HL-60 (cell line): ENCODE measurements around the gene BCL2.

Source experiments
- DNase-seq, 2 experiments: peaks; one replicate each; pipeline ENCODE4 v3.0.0-alpha.2; 2010 to 2020; ENCODE audit warnings: low read depth in 1 of 2, low spot score in 1 of 2
- H3K27ac ChIP-seq: fragments of 250-450 bp; sonication (Bioruptor Pico); replicated peaks from 2 replicates; pipeline ENCODE4 v1.5.1; 2020; ENCODE audit warnings: mild to moderate bottlenecking, moderate library complexity
- H3K27me3 ChIP-seq: fragments of 250-450 bp; sonication (Bioruptor Pico); 2 replicates; pipeline ENCODE4 v1.5.1; 2021; ENCODE audit warnings: mild to moderate bottlenecking, moderate library complexity; ENCODE audit not compliant: insufficient read depth, poor library complexity, severe bottlenecking
- H3K4me3 ChIP-seq: replicated peaks from 2 replicates; pipeline ENCODE4 v1.5.1; 2011; ENCODE audit warnings: mild to moderate bottlenecking, control low read depth, low read length; ENCODE audit not compliant: insufficient read depth
- GABPA ChIP-seq: IDR thresholded peaks from 2 replicates; pipeline ENCODE4 v1.6.1; 2012; ENCODE audit warnings: low read depth
- POLR2AphosphoS5 ChIP-seq: IDR thresholded peaks from 2 replicates; pipeline ENCODE4 v1.6.1; 2012; ENCODE audit warnings: low read depth
- SPI1 ChIP-seq: IDR thresholded peaks from 2 replicates; pipeline ENCODE4 v1.6.1; 2012; ENCODE audit warnings: low read depth, mild to moderate bottlenecking, borderline replicate concordance
- TF ChIP-seq, protein P1 (sequence below): IDR thresholded peaks from one replicate; pipeline ENCODE4 v1.5.1; 2011; ENCODE audit warnings: low read length, control low read depth, inconsistent platforms; ENCODE audit not compliant: insufficient read depth
- TF ChIP-seq, protein P2 (sequence below): IDR thresholded peaks from 2 replicates; pipeline ENCODE4 v1.6.1; 2012; ENCODE audit warnings: low read depth; ENCODE audit not compliant: insufficient replicate concordance

BCL2 gene

DNA sequence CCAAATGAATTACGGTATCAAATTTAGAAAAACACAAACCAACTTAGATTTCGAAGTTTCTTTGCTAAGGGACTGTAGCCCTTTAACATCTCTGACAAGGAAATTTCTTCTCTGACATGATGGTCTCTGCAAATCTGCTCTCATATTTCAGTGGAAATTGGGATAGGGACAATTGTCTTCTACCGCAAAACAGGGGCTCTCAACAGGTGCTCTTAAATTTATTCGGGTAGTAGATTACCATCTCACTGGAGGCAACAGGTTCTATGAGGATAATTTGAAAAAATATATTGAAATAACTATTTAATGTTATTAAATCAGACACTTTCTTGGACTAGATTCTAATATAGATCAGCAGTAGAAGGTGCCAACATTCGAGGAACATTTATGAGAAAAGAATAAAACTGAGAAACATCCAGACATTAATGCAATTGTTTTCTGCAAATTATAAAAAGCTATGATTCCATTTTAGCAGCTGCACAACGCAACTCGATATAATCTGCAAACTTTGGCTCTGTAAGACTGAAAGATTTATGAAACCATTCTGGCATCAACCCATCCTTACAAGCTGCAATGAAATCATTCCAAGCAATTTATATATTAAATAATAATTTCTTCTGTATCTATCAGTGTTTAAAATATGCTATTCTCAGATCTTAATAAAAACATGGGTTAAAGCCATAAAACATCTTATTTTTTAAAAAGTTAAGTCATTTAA, 10.0 kb upstream of the BCL2 start:
- TF ChIP-seq GABPA (no peak), POLR2AphosphoS5 (no peak), SPI1 (no peak)
- TF ChIP-seq, protein P1, sequence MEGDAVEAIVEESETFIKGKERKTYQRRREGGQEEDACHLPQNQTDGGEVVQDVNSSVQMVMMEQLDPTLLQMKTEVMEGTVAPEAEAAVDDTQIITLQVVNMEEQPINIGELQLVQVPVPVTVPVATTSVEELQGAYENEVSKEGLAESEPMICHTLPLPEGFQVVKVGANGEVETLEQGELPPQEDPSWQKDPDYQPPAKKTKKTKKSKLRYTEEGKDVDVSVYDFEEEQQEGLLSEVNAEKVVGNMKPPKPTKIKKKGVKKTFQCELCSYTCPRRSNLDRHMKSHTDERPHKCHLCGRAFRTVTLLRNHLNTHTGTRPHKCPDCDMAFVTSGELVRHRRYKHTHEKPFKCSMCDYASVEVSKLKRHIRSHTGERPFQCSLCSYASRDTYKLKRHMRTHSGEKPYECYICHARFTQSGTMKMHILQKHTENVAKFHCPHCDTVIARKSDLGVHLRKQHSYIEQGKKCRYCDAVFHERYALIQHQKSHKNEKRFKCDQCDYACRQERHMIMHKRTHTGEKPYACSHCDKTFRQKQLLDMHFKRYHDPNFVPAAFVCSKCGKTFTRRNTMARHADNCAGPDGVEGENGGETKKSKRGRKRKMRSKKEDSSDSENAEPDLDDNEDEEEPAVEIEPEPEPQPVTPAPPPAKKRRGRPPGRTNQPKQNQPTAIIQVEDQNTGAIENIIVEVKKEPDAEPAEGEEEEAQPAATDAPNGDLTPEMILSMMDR = no peak
- TF ChIP-seq, protein P2, sequence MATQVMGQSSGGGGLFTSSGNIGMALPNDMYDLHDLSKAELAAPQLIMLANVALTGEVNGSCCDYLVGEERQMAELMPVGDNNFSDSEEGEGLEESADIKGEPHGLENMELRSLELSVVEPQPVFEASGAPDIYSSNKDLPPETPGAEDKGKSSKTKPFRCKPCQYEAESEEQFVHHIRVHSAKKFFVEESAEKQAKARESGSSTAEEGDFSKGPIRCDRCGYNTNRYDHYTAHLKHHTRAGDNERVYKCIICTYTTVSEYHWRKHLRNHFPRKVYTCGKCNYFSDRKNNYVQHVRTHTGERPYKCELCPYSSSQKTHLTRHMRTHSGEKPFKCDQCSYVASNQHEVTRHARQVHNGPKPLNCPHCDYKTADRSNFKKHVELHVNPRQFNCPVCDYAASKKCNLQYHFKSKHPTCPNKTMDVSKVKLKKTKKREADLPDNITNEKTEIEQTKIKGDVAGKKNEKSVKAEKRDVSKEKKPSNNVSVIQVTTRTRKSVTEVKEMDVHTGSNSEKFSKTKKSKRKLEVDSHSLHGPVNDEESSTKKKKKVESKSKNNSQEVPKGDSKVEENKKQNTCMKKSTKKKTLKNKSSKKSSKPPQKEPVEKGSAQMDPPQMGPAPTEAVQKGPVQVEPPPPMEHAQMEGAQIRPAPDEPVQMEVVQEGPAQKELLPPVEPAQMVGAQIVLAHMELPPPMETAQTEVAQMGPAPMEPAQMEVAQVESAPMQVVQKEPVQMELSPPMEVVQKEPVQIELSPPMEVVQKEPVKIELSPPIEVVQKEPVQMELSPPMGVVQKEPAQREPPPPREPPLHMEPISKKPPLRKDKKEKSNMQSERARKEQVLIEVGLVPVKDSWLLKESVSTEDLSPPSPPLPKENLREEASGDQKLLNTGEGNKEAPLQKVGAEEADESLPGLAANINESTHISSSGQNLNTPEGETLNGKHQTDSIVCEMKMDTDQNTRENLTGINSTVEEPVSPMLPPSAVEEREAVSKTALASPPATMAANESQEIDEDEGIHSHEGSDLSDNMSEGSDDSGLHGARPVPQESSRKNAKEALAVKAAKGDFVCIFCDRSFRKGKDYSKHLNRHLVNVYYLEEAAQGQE = no peak
- Histone ChIP-seq H3K4me3 (no peak overlapping the region), H3K27ac (no peak overlapping the region), H3K27me3 (no peaks in the 10 kb centered on the region)
- no peak for DNase-seq

DNA sequence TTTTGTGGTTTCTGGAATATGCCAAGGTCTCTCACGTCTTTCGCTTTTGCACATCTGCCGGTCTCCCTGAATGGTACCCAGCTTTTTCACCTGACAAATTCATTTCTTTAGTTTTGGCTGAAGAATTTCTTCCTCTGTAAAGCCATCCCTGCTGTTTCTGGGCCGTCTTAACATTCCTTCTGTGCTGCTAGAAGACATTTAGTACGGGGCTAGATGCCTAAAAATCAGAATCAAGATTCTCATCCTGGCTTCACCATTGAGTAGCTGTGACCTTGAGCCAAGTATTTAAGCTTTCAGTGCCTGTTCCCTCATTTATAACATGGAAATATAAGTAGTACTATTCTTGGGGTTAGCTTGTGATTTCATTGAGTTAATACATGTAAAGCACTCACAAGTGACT, 6.4 kb upstream of the BCL2 start:
- no peak for TF ChIP-seq POLR2AphosphoS5
- TF ChIP-seq SPI1 = no peak
- TF ChIP-seq, protein P2 = no peak
- no peak for TF ChIP-seq GABPA
- TF ChIP-seq, protein P1 = no peak
- DNase-seq = no peak
- no peak overlapping the region for H3K27ac ChIP-seq
- H3K27me3 ChIP-seq = no peaks in the 10 kb centered on the region
- no peak overlapping the region for H3K4me3 ChIP-seq

DNA sequence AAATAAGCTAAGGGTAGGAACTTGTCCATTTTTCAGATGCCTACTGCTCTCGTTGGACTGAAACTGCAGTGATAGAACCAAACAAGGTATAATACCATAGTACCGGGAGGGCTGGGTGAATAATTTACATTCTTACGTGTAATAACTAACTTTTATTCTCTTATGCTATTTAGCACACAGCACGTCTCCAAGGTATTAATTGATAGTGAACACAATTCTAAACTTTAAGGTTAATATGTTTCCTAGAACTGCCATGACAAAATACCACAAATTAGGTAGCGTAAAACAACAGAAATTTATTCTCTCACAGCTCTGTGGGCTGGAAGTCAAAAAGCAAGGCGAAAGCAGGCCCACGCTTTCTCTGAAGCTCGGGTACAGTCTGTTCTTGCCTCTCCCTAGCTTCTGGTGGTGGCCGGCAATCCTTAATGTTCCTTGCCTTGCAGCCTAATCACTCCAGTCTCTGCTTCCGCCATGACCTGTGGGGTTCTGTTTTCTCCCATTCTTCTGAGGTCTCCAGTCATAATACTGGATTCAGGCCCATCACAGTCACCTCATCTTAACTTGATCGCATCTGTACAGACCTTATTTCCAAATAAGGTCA, 5.6 kb upstream of the BCL2 start:
- no peak overlapping the region for H3K4me3 ChIP-seq
- no peak for DNase-seq
- TF ChIP-seq POLR2AphosphoS5 (no peak), SPI1 (no peak), GABPA (no peak)
- TF ChIP-seq, protein P1 = no peak
- TF ChIP-seq, protein P2 = no peak
- H3K27ac ChIP-seq = no peak overlapping the region
- no peaks in the 10 kb centered on the region for H3K27me3 ChIP-seq
